Loucy (cell line): ENCODE measurements around the gene HAPLN2.

Experiments used
- H2AFZ ChIP-seq: fragments of 200-600 bp; sonication (generic); 2 replicates; pipeline ENCODE4 v1.6.0; 2016; ENCODE audit warnings: antibody characterized with exemption, mild to moderate bottlenecking, low read length, moderate library complexity
- H3F3A ChIP-seq: fragments of 200-600 bp; 2 replicates; pipeline ENCODE4 v1.6.0; 2016; ENCODE audit warnings: antibody characterized with exemption, low read depth, mild to moderate bottlenecking
- H3K27me3 ChIP-seq: fragments of 200-600 bp; sonication (generic); 2 replicates; pipeline ENCODE4 v1.6.1; 2014; ENCODE audit warnings: low read length, mild to moderate bottlenecking; ENCODE audit not compliant: insufficient read depth, poor library complexity, severe bottlenecking
- H3K36me3 ChIP-seq: fragments of 200-600 bp; sonication (generic); 2 replicates; pipeline ENCODE4 v1.6.1; 2016; ENCODE audit warnings: low read length; ENCODE audit not compliant: insufficient read depth
- H3K4me1 ChIP-seq: fragments of 200-600 bp; sonication (generic); 2 replicates; pipeline ENCODE4 v1.5.1; 2014; ENCODE audit warnings: low read length, mild to moderate bottlenecking; ENCODE audit not compliant: insufficient read depth, poor library complexity, severe bottlenecking
- H3K4me2 ChIP-seq: fragments of 200-600 bp; sonication (generic); 2 replicates; pipeline ENCODE4 v1.6.0; 2014; ENCODE audit warnings: antibody characterized with exemption, low read length, low read depth, mild to moderate bottlenecking; ENCODE audit not compliant: poor library complexity, severe bottlenecking
- H3K4me3 ChIP-seq: fragments of 200-600 bp; sonication (generic); 2 replicates; pipeline ENCODE4 v1.5.1; 2014; ENCODE audit warnings: low read length, mild to moderate bottlenecking, mixed read lengths; ENCODE audit not compliant: poor library complexity, severe bottlenecking
- H3K79me2 ChIP-seq: fragments of 200-600 bp; sonication (generic); 2 replicates; pipeline ENCODE4 v1.6.1; 2014; ENCODE audit warnings: low read length; ENCODE audit not compliant: insufficient read depth
- H3K9ac ChIP-seq: fragments of 200-600 bp; sonication (generic); 2 replicates; pipeline ENCODE4 v1.6.0; 2014; ENCODE audit warnings: mild to moderate bottlenecking, low read depth, low read length, moderate library complexity; ENCODE audit not compliant: poor library complexity, severe bottlenecking
- H3K9me2 ChIP-seq: fragments of 200-600 bp; sonication (generic); replicated peaks from 2 replicates; pipeline ENCODE4 v1.6.1; 2016; ENCODE audit warnings: low read depth, low read length, mixed read lengths
- H3K9me3 ChIP-seq: fragments of 200-600 bp; sonication (generic); 2 replicates; pipeline ENCODE4 v1.6.1; 2014; ENCODE audit warnings: mild to moderate bottlenecking, antibody characterized with exemption, low read length, low read depth; ENCODE audit not compliant: insufficient read depth
- H4K20me1 ChIP-seq: fragments of 200-600 bp; sonication (generic); 2 replicates; pipeline ENCODE4 v1.6.0; 2014; ENCODE audit warnings: antibody characterized with exemption, low read length, mild to moderate bottlenecking; ENCODE audit not compliant: insufficient read depth, poor library complexity, severe bottlenecking
- CTCF ChIP-seq: fragments of 200-600 bp; sonication (generic); conservative IDR thresholded peaks from 2 replicates; pipeline ENCODE4 v1.5.1; 2014; ENCODE audit warnings: mild to moderate bottlenecking, antibody characterized with exemption, low read length
- EZH2phosphoT487 ChIP-seq: fragments of 200-600 bp; IDR thresholded peaks from 2 replicates; pipeline ENCODE4 v1.6.1; 2018; ENCODE audit warnings: antibody characterized with exemption, mild to moderate bottlenecking, moderate library complexity, borderline replicate concordance

The HAPLN2 gene

DNA sequence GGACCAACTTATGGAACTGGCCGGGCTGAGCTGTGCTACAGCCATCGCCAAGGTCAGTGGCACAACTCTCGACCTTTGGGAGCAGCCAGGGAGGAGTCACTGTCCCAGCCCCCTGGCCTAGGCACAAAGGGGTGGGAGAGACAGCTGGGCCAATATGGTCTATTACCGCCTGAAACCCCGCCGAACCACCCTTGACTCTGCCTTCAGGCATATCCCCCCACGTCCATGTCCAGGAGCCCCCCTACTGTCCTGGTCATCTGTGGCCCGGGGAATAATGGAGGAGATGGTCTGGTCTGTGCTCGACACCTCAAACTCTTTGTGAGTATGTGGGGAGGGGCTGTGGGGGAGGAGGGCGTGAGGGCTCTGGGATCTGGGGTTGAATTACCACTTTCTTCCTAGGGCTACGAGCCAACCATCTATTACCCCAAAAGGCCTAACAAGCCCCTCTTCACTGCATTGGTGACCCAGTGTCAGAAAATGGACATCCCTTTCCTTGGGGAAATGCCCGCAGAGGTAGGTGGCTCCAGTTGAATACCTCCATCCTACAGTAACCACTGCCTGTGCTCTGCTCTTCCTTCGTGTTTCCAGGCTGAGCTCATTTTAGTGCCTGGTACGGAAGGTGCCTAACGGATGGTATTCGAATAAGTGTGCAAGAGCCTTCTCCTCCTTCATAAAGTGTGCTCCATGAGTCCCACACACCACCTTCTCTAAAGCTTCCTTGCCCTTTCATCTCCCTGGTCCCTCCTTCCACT, 26.9 kb upstream of the HAPLN2 start:
- peak overlapping the region; percentile 91 for H3K4me3 ChIP-seq
- H4K20me1 ChIP-seq: no peaks in the 10 kb centered on the region
- no peaks in the 10 kb centered on the region for H3K9me3 ChIP-seq
- no peak for TF ChIP-seq CTCF
- no peak for TF ChIP-seq EZH2phosphoT487
- H3K4me1 ChIP-seq: peaks cover 14% of the 10 kb centered on the region
- no peaks in the 10 kb centered on the region for H3K27me3 ChIP-seq
- H3K36me3 ChIP-seq: peaks cover 13% of the 10 kb centered on the region; the same call in 1 of the 2 replicates
- H2AFZ ChIP-seq: peak overlapping the region; percentile 78; the same call in 1 of the 2 replicates
- peak overlapping the region; percentile 82 for H3K9ac ChIP-seq
- H3K9me2 ChIP-seq: no peaks in the 10 kb centered on the region
- peaks cover 14% of the 10 kb centered on the region for H3K79me2 ChIP-seq
- H3K4me2 ChIP-seq: peak overlapping the region; percentile 90
- H3F3A ChIP-seq: no peaks in the 10 kb centered on the region

DNA sequence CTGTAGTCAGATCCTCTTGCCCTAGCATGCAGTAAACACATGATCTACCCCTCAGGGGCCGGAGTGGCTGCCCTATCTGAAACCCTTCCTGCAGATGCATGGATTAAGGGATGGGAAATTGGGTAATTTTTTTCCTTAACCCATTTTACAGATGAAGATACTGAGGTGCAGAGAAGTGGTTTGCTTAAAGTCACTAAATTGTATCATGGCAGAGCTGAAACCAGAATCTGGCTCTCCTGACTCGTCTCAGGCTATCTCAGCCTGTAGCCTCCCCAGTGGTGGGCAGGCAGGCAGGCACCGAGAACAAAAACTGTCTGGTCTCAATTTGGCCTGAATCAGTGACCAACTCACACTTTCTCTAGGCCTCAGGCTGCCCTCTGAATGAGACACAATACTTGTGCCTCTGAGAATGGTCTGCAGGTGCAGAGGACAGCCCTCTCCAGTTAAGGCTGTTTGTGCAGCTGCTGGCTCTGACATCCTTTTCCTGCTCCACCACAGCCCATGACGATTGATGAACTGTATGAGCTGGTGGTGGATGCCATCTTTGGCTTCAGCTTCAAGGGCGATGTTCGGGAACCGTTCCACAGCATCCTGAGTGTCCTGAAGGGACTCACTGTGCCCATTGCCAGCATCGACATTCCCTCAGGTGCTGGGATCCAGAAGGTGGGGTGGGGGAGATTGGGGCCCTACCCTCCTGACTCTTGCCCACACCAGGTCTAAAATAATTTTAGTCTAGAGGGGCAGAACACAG, 26.1 kb upstream of the HAPLN2 start:
- Histone ChIP-seq H4K20me1 (no peaks in the 10 kb centered on the region), H3K4me2 (peak overlapping the region; percentile 90), H3K4me3 (peak overlapping the region; percentile 91), H2AFZ (no peak overlapping the region), H3K36me3 (peaks cover 18% of the 10 kb centered on the region; the same call in 1 of the 2 replicates), H3K79me2 (peaks cover 14% of the 10 kb centered on the region), H3K27me3 (no peaks in the 10 kb centered on the region), H3K4me1 (peaks cover 14% of the 10 kb centered on the region), H3K9me3 (no peaks in the 10 kb centered on the region), H3K9ac (peak overlapping the region; percentile 82), H3K9me2 (no peaks in the 10 kb centered on the region), H3F3A (no peaks in the 10 kb centered on the region)
- TF ChIP-seq CTCF (no peak), EZH2phosphoT487 (no peak)

DNA sequence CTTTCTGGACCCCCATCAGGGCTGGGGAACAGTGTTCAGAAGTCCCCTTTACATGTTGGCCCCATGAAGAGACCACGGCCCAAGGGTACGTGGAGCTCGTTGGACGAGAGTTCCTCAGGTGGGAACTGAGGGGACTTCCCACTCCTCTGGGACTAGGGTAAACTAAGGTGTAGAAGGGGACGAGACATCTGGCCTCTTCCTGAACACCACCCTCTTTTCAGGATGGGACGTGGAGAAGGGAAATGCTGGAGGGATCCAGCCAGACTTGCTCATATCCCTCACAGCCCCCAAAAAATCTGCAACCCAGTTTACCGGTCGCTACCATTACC, 25.6 kb upstream of the HAPLN2 start:
- Histone ChIP-seq H3K79me2 (peaks cover 14% of the 10 kb centered on the region), H3K36me3 (peaks cover 22% of the 10 kb centered on the region; the same call in 1 of the 2 replicates), H3K4me1 (peaks cover 14% of the 10 kb centered on the region), H2AFZ (no peak overlapping the region), H3K9me3 (no peaks in the 10 kb centered on the region), H3K27me3 (no peaks in the 10 kb centered on the region), H3K9ac (no peak overlapping the region), H3F3A (no peaks in the 10 kb centered on the region), H4K20me1 (no peaks in the 10 kb centered on the region), H3K4me2 (peak overlapping the region; percentile 90), H3K9me2 (no peaks in the 10 kb centered on the region), H3K4me3 (no peak overlapping the region)
- TF ChIP-seq EZH2phosphoT487 (no peak), CTCF (no peak)
